PC-3 (cell line): Measurements from ENCODE around the gene EIF4G3.

ENCODE experiments used
- EZH2 ChIP-seq: fragments of 300-600 bp; sonication (generic); IDR thresholded peaks from one replicate; pipeline ENCODE4 v1.6.1; 2017; ENCODE audit warnings: antibody characterized with exemption, mild to moderate bottlenecking, low read length; ENCODE audit not compliant: unreplicated experiment
- TF ChIP-seq, protein P1 (sequence below): fragments of 300-600 bp; sonication (generic); conservative IDR thresholded peaks from 2 replicates; pipeline ENCODE4 v1.5.1; 2017; ENCODE audit warnings: antibody characterized with exemption, low read depth, mild to moderate bottlenecking, low read length

DNA sequence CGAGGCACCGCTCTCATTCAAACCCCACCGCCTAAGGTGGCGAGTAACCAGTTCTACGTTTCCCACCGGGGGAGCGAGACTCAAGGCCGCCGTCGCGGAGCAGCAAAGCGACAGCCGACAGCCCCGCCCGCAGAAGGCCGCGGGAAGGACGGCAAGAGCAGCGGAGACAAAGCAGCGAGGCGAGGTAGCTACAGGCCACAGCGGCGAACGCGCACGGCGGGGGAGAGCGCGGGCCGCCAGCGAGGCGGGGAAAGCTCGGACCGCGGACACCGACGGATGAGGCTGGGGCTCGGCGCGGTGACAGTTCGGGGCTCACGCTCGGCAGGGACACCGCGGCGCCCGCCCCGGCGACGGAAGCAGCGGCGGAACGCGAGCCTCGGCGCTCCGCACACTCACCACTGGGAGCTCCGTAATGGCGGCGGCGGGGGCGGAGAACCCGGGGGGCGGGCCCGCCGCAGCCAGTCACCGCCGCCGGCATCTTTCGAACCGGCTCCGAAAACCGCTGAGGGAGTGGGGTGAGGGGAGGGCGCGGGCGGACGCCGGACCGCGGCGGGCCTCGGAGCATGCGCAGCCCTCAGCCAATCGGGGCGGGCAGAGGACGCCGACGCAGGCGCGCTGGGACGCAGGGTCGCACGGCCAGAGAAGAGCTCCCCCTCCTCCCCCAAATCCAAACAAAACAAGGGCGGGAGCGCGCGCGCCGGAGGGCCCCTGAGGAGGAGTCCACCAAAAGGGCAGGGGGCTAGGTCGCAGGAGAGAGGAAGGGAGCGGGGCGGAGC lies 390.3 kb downstream of the EIF4G3 start:
- TF ChIP-seq, protein P1, sequence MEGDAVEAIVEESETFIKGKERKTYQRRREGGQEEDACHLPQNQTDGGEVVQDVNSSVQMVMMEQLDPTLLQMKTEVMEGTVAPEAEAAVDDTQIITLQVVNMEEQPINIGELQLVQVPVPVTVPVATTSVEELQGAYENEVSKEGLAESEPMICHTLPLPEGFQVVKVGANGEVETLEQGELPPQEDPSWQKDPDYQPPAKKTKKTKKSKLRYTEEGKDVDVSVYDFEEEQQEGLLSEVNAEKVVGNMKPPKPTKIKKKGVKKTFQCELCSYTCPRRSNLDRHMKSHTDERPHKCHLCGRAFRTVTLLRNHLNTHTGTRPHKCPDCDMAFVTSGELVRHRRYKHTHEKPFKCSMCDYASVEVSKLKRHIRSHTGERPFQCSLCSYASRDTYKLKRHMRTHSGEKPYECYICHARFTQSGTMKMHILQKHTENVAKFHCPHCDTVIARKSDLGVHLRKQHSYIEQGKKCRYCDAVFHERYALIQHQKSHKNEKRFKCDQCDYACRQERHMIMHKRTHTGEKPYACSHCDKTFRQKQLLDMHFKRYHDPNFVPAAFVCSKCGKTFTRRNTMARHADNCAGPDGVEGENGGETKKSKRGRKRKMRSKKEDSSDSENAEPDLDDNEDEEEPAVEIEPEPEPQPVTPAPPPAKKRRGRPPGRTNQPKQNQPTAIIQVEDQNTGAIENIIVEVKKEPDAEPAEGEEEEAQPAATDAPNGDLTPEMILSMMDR: no peak
- no peak for TF ChIP-seq EZH2
